GM18870 (cell line): Measurements from ENCODE around the gene TMEM250.

Experiments used
- ATAC-seq: cut with Tn5 transposase; IDR thresholded peaks from one replicate; pipeline ENCODE4 v1.9.1; 2021; ENCODE audit warnings: moderate library complexity; ENCODE audit not compliant: unreplicated experiment

Gene TMEM250

DNA sequence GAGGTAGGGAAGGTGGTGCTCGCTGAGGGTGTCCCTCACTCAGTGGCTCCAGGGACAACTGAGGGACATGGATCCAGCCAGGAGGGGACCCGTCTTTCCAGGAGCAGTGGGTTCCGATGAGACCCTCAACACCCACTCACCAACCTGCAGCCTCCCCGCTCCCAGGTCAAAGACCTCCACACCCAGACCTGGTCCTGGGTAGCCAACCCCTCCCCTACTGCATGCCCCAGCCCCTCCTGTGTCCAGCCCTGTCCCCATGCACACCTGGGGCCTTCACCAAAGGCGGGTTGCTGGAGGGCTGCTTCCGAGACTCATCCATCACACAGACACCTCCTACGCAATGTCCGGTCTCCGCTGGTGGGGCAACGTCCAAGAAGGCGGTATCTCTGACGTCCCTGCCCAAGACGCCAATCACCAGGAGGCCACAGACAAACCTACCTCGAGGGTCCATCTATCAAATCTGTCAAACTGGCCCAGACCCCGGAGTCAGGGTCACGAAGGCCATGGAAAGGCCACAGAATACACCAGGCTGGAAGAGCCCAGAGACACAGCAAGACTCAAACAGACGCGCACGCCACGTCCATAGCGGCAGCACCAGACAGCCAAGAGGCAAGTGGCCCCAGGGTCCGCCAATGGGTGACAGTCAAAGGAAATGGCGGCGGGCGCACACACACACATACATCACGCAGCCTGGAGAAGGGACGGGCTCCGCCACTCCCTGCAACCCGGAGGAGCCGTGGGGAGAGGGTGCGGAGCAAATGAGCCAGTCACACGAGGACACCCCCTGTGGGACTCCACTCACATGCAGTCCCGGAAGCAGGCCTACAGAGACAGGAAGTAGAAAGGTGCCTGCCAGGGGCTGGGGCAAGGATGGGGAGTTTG lies 34.4 kb downstream of the TMEM250 start:
- ATAC-seq: no peak

DNA sequence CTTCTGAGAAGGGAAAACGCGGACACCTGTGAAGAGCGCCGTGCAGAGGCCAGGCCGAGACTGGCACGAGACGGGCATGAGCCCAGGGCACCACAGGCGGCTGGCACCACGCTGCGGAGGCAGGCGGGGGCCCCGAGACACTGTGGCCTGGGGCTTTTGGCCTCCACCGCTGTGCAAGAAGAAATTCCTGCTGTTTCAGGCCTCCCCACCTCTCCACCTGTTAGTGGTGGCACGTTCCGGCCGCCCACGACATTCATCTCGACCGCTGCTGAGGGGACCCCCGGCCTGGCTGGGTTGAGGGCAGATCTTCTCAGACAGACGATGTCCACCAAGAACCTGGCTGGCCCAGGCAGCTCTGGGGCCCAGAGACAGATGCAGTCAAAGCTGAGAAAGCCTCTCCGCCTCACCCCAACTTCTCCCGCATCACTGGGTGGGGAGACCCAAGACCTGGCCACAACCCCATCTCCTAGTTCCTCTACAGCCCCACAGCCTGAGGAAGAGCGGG lies 35.1 kb downstream of the TMEM250 start:
- no peak for ATAC-seq

DNA sequence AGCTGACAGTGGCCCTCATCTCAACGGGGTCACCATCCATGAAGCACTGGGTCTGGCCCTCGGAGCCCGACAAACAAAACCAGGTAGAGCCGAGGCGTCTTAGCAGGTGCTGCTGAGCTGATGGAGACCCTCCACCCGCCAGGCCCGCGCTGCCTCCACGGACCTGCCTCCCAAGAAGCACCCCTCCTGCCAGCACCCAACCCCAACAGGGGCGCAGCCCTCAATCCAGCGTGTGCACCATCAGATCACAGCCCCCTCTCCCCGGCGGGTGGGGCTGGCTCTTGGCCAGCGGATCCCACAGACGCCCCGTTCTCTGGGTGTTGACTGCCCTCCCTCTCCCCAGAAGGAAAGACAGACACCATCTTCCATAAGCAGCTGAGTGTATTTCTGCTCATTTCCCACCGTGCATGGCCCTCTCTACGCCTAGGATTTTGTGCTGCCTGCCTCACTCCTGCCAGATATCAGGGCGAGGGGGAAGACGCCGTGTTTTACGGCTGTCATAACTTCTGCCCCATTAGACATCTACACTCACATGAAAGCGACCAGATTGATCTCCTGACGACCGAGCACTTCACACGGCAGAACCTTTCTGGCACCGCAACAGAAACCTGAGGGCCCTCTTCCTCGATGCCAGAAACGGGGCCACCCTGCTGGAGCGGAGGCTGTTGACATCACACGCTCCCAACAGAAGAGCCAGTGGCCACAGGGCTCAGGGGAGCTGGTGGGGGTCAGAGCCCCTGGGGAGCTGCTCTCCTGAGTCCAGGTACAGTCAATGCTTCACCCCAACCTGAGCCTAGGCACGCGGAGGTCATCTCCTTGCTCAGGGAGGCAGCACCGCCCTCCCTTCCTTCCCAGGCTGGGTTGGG lies 35.9 kb downstream of the TMEM250 start:
- no peak for ATAC-seq

DNA sequence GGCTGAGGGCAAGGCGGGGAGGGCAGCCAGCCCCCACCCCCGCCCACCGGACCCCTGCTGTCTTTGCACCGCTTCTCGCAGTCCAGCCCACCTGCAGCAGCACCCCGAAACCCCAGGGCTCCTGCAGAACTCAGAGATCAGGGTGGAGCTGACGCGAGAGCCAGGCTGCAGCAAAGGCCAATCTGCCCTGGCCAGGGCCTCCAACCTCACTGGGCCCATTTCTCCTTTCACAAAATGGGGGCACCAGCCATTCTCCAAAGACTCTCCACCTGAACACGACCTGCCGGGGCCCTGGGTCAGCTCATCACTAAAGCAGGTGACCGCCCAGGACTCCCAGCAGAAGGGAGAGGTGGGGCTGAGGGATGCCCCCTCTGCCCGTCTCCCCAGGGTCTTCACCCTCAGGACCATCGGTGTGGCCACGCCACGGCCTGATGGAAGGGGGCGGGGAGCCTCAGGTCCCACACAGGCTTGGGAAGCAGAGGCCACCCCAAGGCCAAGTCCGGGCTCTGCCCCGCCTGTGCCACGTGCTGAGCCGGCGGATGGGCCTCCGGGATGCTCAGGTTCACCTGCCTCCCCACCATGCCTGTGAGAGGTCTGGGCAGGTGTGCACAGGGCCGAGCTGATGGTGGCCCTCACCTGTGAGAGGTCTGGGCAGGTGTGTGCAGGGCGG lies 36.7 kb downstream of the TMEM250 start:
- ATAC-seq: no peak

DNA sequence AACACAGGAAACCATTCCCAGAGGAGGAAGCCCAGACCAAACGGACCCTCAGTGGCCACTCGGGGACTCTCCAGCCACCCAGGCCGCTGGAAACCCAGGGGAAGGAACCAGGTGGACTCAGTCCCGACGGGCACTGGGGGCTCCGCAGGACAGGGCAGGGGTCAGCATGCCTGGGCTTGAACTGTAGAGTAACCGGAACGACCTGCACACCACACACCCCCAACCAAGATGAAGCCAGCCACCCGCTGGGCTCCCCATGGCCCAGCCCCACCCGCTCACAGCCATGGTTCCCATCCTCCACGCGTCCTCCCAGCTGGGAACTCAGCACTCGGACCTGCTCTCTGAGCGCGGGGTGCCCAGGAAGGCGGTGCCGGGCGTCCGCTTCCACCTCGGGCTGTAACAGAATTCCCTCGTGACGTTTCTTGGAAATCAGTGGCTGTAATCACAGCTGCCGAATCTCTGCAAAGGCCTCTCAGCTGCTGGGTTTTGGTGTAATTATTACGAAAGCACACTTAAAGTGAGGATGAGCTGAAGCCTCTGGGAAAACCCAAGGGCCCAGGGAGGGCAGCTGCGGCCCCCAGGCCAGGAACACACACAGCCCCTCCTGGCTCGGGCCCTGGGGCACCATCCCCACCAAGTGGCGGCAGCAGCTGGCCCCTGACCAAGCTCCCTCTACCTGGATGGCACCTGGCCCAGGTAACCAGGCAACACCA lies 37.4 kb downstream of the TMEM250 start:
- no peak for ATAC-seq

DNA sequence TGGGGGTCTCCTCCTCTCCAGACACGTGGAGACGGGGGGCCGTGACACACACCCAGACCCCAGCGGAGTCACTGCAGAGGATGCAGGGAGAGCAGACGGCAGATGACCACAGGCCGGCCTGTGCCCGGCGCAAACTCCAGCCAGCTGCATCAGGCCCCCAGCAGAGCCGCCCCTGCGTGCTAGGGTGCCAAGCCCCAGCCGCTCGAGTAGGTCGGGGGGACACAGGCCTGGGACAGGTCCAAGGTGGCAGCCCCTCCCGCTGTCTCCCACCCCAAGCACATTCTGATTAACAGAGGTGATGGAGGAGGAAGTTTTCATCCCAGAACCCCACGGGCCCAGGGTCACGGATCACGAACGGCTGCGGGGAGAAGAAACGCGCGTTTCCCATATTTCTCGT lies 38.0 kb downstream of the TMEM250 start:
- no peak for ATAC-seq

DNA sequence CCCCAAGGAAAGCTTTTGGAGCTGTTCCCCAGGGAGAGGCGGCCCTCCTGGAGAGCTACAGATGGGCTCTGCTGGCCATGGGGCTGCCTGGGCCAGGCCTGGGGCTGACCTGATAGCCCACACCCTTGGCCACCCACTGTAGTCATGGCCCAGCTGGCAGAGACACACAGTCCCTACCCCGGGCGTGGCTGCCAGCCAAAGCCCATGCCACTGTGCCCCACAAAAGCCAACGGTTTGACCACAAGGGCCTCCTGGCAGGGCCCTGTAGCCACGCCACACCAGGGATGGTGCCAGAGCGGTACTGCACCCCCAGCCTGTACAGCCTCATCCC lies 38.8 kb downstream of the TMEM250 start:
- no peak for ATAC-seq

DNA sequence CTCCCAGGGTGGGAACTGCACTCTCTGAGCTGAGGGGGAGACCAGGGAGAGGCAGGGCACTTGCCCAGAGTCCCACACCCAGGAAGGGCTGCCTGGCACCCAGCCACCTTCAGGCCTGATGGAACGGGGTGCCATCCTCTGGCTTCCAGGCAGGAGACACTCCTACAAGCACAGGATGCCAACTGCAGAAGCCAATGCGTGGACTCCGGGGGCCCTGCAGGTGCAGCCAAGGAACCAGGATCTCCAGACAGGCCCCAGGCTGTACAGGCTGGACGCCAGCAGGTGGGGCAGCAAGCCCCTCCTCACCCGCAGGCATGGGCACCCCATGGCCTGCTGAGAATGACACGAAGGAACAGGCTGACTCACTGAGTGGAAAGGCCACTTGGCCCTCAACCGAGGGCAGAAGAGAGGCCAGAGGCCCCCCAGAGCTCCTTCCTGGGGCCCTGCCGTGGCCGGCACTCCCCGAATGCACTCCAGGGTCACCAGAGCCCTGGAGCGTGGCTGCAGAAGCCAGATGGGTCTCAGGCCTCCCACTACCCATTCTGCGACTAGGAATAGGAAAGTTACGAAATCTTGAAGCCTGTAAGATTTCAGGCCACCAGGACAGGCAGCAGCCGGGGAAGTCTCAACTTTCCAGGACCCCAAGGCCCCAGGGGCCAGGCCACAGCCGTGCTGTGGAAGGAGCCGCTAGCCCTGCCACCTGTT lies 39.3 kb downstream of the TMEM250 start:
- ATAC-seq: no peak

DNA sequence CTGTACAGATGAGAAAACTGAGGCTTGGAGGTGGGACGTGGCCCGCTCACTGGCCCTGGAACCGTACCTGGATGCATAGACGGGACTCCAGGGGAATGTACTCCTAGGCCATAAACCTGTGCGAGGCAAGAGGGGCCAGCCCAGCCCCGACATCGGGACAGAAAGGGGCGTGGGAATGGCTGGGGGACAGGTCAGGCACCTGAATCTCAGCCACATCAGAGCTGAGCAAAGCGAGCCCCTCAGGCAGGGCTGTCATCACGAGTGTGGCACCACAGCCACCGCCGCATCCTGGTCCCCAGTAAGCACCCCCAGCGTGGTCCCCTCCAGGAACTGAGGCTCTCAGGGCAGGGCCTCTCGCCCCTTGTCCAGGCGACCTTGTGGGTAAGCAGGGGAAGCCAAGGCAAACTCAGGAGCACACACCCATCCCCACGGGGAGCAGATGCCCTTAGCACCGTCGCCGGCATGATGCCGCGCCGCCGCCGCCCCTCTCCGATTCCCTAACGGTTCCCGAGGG lies 40.1 kb downstream of the TMEM250 start:
- ATAC-seq: no peak

DNA sequence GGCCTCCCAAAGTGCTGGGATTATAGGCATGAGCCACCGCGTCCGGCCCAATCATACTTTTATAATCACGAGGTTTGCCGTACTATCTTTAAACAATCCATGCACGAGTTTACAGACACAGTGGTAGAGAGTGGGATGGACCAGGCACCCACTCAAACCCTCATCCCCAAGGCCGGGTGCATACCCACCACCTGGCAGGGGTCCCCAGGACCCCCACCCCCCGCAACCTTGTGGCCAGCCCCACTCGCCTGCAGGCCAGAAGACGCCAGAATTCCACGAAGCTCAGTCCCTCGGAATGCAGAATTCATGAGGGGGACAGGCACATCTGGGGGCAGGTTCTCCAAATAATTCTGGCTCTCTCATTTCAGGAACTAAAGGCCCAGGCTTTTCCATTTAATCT lies 40.7 kb downstream of the TMEM250 start:
- no peak for ATAC-seq

DNA sequence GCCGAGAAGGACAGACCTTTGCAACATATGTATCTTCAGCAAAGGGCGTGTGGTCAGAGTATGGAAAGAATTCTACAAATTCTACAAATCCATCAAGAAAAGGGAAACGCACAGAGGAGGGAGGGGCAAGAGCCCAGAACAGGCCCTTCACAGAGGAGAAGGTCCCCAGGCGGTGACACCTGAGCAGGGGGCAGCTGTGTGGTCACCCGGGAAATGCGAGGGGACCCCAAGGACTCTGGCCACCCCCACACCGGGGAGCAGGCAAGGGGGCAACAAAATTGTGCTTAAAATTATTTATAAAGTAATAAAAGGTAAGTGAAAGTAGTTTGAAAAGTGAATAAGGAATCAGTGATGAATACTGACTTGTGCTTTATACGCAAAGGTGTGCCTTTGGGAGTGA lies 41.2 kb downstream of the TMEM250 start:
- no peak for ATAC-seq

DNA sequence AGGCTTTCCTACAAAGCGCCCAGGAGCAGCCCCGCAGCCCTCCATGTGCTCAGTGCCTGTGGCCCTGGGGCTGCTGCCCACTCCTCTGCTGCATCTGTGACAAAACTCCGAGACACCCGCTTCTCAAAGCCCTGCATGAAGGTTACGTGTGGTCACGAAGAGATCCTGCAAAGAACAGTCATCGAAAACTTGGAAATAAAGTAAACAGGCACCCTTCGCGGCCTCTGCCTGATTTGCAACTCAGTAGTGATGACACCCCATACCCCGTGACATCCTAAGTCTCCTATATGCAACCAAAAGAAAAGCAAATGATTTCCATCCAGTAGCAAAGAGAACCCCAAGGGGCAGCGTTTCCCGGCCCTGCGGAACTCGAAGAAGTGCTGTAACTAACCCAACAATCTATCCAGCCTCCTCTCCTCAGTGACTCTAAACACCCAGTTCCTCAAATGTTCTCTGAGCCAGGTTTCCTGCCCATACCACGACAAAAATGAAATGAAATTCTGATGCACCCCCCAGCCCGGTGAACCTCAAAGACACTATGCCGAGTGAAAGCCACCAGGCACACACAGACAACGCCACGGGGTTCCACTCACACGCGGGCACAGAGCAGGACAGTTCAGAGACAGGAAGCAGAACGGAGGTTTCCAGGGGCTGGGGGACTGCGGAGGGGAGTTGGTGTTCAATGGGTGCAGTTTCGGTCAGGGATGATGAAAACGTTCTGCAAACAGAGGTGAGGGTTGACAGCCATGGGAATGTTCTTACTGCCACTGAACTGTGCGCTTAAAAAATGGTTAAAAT lies 42.6 kb downstream of the TMEM250 start:
- no peak for ATAC-seq

DNA sequence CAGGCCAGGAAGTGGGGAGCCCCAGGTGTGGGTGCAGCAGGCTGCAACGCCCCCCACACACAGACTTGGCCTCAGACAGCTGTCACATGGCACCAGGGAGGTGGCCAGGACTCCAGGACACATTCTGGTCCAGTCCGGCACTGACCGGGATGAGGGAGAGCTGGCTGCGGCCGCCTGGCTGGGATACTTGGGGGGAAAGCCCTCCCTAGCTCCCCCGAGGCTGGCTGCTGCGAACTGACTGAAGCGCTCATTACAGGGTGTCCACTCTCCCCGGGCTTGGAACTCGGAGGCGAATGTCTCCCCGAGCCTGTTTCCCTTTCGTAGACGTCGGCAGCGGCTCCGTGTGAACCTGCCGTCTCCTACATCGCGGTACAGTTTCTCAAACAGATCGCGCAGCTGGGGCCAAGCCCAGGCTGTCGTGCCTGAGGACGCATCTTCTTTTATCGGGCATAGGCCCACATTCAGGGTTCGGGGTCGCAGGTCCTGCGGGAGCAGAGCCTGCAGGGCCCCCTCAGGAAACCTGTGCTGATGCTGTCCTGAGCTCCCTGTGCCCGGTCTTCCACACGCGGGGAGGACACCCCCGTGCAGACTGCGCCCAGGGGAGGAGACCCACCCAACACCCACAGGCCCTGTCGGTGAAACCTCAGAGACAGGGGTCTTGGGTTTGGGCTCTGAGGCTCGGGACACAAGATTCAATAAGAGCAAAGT lies 43.4 kb downstream of the TMEM250 start:
- ATAC-seq: no peak

DNA sequence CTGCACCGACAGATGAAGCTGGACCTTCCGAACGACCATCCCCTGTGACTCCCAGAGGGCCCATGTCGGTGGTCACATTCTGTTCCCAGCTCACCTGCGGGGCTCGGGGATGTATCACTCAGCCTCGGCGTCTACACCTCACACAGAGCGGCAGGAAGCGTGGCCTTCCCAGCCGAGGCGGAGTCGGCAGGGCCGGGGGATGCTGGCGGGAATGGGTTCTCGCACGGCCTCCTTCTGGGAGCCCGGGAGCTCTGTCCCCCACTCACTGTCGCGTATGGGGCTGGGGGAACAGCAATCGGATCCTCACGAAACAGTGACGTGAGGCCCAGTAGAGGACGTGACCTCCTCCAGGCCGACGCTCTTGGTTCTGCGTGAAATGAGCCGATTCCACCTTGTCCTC lies 44.0 kb downstream of the TMEM250 start:
- ATAC-seq: no peak
